GM21367 (cell line): ENCODE results near the gene HSPH1.

Experiments
- ATAC-seq: cut with Tn5 transposase; IDR thresholded peaks from one replicate; pipeline ENCODE4 v1.9.1; 2021; ENCODE audit not compliant: unreplicated experiment

HSPH1 gene

GRCh38 chr13:31161557-31162150 lies at the start of gene HSPH1:
Gene HSPH1 (minus strand): TSS chr13:31161904. CDS start chr13:31161582, 322 bp downstream.
- peak; percentile 71 for ATAC-seq

GRCh38 chr13:31209841-31210210 lies 48.1 kb upstream of the HSPH1 start:
- no peak for ATAC-seq

GRCh38 chr13:31209172-31209840 lies 47.6 kb upstream of the HSPH1 start:
- ATAC-seq = no peak

GRCh38 chr13:31208559-31209122 lies 46.9 kb upstream of the HSPH1 start:
- ATAC-seq = no peak

DNA sequence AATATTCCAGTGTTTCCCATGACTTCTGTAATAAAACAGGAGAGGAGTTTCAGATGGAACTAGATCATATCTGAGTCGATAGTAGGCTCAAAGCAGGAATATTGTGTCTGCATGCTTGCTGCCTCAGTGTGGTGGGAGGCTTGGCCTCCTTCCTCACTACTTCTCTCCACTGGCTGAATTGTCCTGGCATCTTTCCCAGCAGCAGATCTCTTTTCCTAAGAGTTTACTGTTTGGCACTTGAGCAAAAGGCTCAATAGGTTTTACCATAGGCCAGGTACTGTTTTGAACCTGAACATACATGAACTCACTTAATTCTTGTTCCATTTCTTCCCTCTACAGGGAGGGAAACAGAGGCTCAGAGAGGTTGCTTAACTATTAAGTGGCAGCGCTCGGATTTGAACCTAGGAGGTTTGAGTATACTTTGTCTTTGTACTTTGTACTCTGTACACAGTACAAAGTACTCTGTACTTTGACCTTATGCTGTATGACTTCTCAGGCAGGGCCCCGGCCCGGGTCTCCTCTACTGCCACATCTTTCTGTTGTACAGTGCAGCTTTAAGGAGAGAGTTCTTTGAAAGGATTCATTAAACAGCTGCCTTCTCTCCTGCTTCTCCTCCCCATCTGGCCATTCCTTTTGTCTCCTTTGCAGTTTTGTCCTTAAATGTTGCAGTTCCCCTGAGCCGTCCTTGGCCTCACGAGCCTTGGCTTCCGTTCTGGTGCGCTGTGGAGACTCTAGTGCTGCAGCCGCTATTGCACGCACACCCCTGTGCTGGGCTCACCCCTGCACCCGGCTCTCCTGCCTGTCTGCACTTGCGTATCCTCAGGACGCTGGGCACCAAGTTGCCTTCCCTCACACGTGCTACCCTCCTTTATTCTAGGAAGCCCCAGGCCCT lies 46.2 kb upstream of the HSPH1 start:
- no peak for ATAC-seq

- no peak for ATAC-seq
Measured at GRCh38 chr13:31204592-31204991, 42.9 kb upstream of the HSPH1 start.

- no peak for ATAC-seq
Measured at GRCh38 chr13:31201341-31202031, 39.8 kb upstream of the HSPH1 start.

- peak; percentile 21 for ATAC-seq
Measured at GRCh38 chr13:31200637-31200971, 38.9 kb upstream of the HSPH1 start.

DNA sequence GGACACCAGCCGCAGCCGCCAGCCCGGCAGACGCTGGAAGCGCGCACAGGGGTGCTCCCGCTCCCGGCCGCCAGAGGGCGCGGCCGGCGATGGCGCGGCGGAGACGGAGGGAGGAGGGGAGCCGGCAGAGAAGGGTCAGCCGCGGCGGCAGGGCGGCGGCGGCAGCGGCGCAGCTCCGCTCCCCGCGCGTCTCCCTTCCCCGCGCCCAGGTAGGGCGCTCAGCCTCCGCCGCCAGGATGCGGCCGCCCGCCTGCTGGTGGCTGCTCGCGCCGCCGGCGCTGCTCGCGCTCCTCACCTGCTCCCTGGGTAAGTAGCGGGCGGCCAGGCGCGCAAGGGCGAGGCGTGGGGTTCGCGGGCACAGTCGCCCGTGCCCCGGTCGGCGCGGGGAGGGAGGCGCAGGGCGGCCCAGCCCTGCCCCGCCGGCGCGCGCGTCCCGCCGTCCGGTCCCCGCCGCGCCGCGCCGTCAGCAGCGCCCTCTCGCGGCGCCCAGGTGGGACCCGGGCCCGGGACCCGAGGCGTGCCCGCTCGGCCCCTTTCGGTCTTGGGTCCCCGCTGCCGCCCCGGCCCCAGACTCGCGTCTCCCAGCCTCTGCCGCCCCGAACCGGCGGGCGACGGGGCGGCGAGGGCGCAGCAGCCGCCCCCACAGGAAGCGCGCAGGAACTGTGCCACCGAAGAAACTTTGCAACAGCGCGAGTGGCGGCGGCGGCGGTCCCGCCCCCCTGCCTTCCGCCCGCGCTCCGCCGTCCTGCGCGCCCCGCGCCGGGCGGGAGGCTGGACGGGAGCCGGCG lies 38.3 kb upstream of the HSPH1 start, which contains the start of gene B3GLCT:
TSS of gene B3GLCT (plus strand) at position 127 of the 788 bp plus-strand sequence. CDS start at position 237, 110 bp downstream.
- peak; percentile 84 for ATAC-seq

DNA sequence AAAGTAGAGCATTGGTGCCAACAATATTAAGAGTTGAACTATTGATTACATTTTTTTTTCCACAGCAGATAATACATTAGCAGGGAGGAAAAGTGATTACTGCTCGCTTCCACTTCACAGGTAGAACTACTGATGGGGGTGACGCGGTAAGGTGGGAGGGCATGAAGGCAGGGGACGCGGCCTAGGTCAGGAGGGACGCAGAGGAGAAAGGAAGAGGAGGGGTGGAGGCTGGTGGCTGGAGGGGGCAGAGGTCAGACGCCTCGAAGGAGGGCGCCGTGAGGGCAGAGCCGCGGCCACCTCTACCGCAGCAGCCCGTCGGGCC lies 37.8 kb upstream of the HSPH1 start:
- no peak for ATAC-seq

DNA sequence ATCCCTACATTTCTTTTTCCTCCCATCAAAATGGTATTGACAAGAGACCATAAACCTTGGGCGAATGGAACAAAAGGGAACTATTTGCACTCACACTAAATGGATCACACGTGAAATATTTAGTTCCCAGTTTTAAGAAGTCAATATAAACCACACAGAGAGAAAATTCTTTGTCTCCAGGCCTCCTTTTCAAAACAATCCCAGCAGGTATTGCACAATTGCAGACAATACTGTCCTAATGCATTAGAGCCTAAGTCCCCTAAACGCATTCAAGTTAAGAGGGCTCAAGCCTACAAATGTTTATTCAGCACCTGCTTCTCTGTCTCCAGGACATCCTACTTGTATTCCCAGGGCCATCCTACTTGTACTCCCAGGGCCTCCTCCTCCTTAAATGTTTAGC lies 36.8 kb upstream of the HSPH1 start:
- ATAC-seq = no peak

GRCh38 chr13:31196992-31197391 lies 35.3 kb upstream of the HSPH1 start:
- no peak for ATAC-seq

GRCh38 chr13:31195616-31196015 lies 33.9 kb upstream of the HSPH1 start:
- ATAC-seq = no peak

GRCh38 chr13:31192306-31192705 lies 30.6 kb upstream of the HSPH1 start:
- ATAC-seq = no peak

DNA sequence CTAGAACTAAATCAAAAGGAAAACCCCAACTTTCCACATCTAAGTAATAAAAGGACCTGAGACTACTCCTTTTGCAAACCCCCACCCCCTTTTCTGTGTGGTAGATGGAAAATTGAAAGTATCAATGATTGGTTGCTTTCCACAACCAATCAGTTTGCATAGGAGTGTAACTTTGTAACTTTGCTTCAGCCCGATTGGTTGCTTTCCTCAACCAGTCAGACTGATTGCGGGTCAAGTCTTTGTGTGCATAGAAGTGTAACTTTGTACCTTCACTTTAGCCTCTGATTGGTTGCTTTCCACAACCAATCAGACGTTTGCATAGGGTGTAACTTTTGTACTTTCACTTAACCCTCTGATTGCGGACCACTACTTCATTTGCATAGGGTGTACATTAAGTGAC lies 30.0 kb upstream of the HSPH1 start:
- no peak for ATAC-seq

- no peak for ATAC-seq
Measured at GRCh38 chr13:31184981-31185645, 23.4 kb upstream of the HSPH1 start.

DNA sequence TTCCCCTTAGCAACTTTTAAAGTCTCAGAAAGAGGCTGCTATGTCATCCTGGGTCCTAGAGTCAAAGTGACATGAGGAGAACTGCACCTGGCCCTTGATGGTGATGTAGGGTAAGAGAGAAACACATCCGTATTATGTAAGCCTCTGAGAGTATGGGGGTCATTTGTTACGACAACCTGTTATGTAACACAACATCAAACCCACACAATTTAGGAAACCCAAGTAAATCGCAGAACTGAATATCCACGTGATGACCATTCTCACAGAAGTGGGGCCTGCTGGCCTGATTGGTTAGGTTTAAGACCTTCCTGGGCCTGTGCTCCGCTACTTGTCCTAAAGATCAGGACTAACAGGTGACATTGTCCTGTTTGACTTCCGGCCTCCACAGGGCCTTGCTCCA lies 22.7 kb upstream of the HSPH1 start:
- ATAC-seq = no peak

GRCh38 chr13:31182987-31183386 lies 21.3 kb upstream of the HSPH1 start:
- no peak for ATAC-seq

DNA sequence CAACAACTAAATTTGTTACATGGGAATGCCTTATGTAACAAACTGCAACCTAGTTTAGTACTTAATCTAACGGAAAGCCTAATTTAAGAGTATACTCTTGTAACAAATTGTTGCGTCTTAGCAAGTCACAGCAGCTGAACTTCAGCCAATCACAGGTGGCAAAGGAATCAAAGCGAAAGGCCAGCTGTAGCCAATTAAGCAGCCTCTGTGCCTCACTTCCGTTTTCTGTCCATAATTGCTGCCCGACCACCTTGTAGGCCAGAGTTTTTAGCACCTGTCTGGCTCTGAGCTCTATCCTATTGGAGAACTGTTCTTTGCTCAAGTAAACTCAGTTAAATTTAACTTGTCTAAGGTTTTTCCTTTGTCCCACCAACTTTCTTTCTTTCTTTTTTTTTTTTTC lies 18.1 kb upstream of the HSPH1 start:
- no peak for ATAC-seq

GRCh38 chr13:31179241-31179640 lies 17.5 kb upstream of the HSPH1 start:
- no peak for ATAC-seq
